IMR-90 (cell line): ENCODE measurements around the gene PHLDB1. TPM values are rescaled to one million over a fixed set of nuclear protein-coding genes. Genes with fewer than 3 reads are reported as not detected.

Experiments
- ATAC-seq: fragments of 200-7000 bp; cut with Tn5 transposase; 2 replicates; pipeline ENCODE4 v1.9.1; 2020; ENCODE audit warnings: low read depth, mild to moderate bottlenecking, moderate library complexity
- BruUV-seq: library from RNA; stranded (reverse); fragments of 400-500 nt; replicated peaks from 2 replicates; lab custom pipeline; 2021; lab: Mats Ljungman, UMichigan
- CTCF ChIA-PET: fragments of 300-600 bp; formaldehyde crosslinking; extraction: SDS; loops from one replicate; lab custom pipeline; 2021; ENCODE audit warnings: antibody characterized with exemption; lab: Yijun Ruan, JAX
- POLR2A ChIA-PET: fragments of 300-600 bp; sonication (Branson Sonifier 250); formaldehyde crosslinking; loops from one replicate; lab custom pipeline; 2022; ENCODE audit warnings: antibody characterized with exemption; ENCODE audit not compliant: unreplicated experiment; lab: Charles Lee
- DNase-seq: peaks from one replicate; pipeline ENCODE4 v3.0.0; 2013
- H2AFZ ChIP-seq: replicated peaks from 2 replicates; pipeline ENCODE3; 2013; ENCODE audit warnings: low read length, mild to moderate bottlenecking; ENCODE audit not compliant: poor library complexity
- H2AK5ac ChIP-seq: 2 replicates; pipeline ENCODE4 v1.6.1; 2013; ENCODE audit warnings: low read depth, low read length, inconsistent platforms
- H2AK9ac ChIP-seq: replicated peaks from 2 replicates; pipeline ENCODE3; 2013; ENCODE audit warnings: mild to moderate bottlenecking, low read depth, low read length, moderate library complexity; ENCODE audit not compliant: poor library complexity
- H2BK120ac ChIP-seq: 2 replicates; pipeline ENCODE4 v1.6.1; 2013; ENCODE audit warnings: low read depth, low read length, inconsistent platforms
- H2BK15ac ChIP-seq: 3 replicates; pipeline ENCODE4 v1.6.1; 2013; ENCODE audit warnings: low read depth, low read length, inconsistent platforms
- H2BK20ac ChIP-seq: 2 replicates; pipeline ENCODE4 v1.6.1; 2013; ENCODE audit warnings: low read depth, mild to moderate bottlenecking, inconsistent platforms, low read length, moderate library complexity
- H2BK5ac ChIP-seq: 2 replicates; pipeline ENCODE4 v1.6.1; 2013; ENCODE audit warnings: mild to moderate bottlenecking, low read depth, low read length, inconsistent platforms; ENCODE audit not compliant: poor library complexity, severe bottlenecking
- H3K14ac ChIP-seq: replicated peaks from 2 replicates; pipeline ENCODE4 v1.6.1; 2013; ENCODE audit warnings: low read depth, low read length, inconsistent platforms
- H3K18ac ChIP-seq: 2 replicates; pipeline ENCODE4 v1.6.1; 2013; ENCODE audit warnings: low read depth, low read length, control low read depth
- H3K23ac ChIP-seq: 2 replicates; pipeline ENCODE4 v1.6.1; 2013; ENCODE audit warnings: low read depth, low read length, inconsistent platforms
- H3K27ac ChIP-seq: 2 replicates; pipeline ENCODE4 v1.5.1; 2013; ENCODE audit warnings: mild to moderate bottlenecking, control low read depth, low read length; ENCODE audit not compliant: insufficient read depth
- H3K27me3 ChIP-seq: 2 replicates; pipeline ENCODE4 v1.6.1; 2013; ENCODE audit warnings: low read length; ENCODE audit not compliant: control insufficient read depth, insufficient read depth
- H3K36me3 ChIP-seq: 2 replicates; pipeline ENCODE4 v1.6.1; 2013; ENCODE audit warnings: low read length, mixed read lengths; ENCODE audit not compliant: control insufficient read depth, insufficient read depth
- H3K4ac ChIP-seq: 2 replicates; pipeline ENCODE4 v1.6.1; 2013; ENCODE audit warnings: low read depth, low read length, inconsistent platforms
- H3K4me1 ChIP-seq: 2 replicates; pipeline ENCODE4 v1.6.1; 2013; ENCODE audit warnings: low read length, mixed read lengths; ENCODE audit not compliant: control insufficient read depth, insufficient read depth
- H3K4me2 ChIP-seq: 2 replicates; pipeline ENCODE4 v1.6.1; 2013; ENCODE audit warnings: low read depth, mild to moderate bottlenecking, control low read depth, low read length, moderate library complexity
- H3K4me3 ChIP-seq: 2 replicates; pipeline ENCODE4 v1.5.1; 2013; ENCODE audit warnings: low read depth, mild to moderate bottlenecking, control low read depth, low read length, moderate library complexity; ENCODE audit not compliant: insufficient read depth
- H3K56ac ChIP-seq: 2 replicates; pipeline ENCODE4 v1.6.1; 2013; ENCODE audit warnings: low read length, inconsistent platforms; ENCODE audit not compliant: insufficient read depth; ENCODE audit errors: extremely low read depth
- H3K79me1 ChIP-seq, 2 experiments: 2 replicates each; pipeline ENCODE4 v1.6.1; 2013; ENCODE audit warnings: low read length in 2 of 2, inconsistent platforms in 1 of 2, low read depth in 1 of 2
- H3K9ac ChIP-seq: 2 replicates; pipeline ENCODE4 v1.6.1; 2013; ENCODE audit warnings: low read depth, low read length, control low read depth
- H3K9me1 ChIP-seq: 2 replicates; pipeline ENCODE4 v1.6.1; 2013; ENCODE audit warnings: low read length, inconsistent platforms; ENCODE audit not compliant: insufficient read depth
- H3K9me3 ChIP-seq: 2 replicates; pipeline ENCODE4 v1.6.1; 2013; ENCODE audit warnings: low read length; ENCODE audit not compliant: control insufficient read depth, insufficient read depth
- H4K20me1 ChIP-seq: 2 replicates; pipeline ENCODE4 v1.6.1; 2013; ENCODE audit warnings: low read length, inconsistent platforms; ENCODE audit not compliant: insufficient read depth
- H4K5ac ChIP-seq: 2 replicates; pipeline ENCODE4 v1.6.1; 2013; ENCODE audit warnings: mild to moderate bottlenecking, low read depth, low read length, control low read depth
- H4K8ac ChIP-seq, 2 experiments: 2 replicates each; pipeline ENCODE4 v1.6.1; 2013; ENCODE audit warnings: low read depth in 2 of 2, low read length in 2 of 2, control low read depth in 1 of 2, inconsistent platforms in 1 of 2
- H4K91ac ChIP-seq: 2 replicates; pipeline ENCODE4 v1.6.1; 2013; ENCODE audit warnings: low read depth, low read length, inconsistent platforms; ENCODE audit not compliant: insufficient read depth
- BHLHE40 ChIP-seq: fragments of 150-350 bp; IDR thresholded peaks from 2 replicates; pipeline ENCODE4 v1.6.1; 2016; ENCODE audit warnings: mild to moderate bottlenecking, low read depth, low read length
- CEBPB ChIP-seq: IDR thresholded peaks from 2 replicates; pipeline ENCODE4 v1.6.1; 2012; ENCODE audit warnings: low read depth, low read length, improper control_type of control experiment
- CHD1 ChIP-seq: IDR thresholded peaks from 2 replicates; pipeline ENCODE4 v1.6.1; 2012; ENCODE audit warnings: low read depth, low read length, improper control_type of control experiment
- CTCF ChIP-seq: conservative IDR thresholded peaks from 2 replicates; pipeline ENCODE4 v1.5.1; 2012; ENCODE audit warnings: mild to moderate bottlenecking, low read depth, low read length, improper control_type of control experiment
- MAZ ChIP-seq: IDR thresholded peaks from 2 replicates; pipeline ENCODE4 v1.6.1; 2012; ENCODE audit warnings: low read depth, mild to moderate bottlenecking, low read length, improper control_type of control experiment, moderate library complexity, borderline replicate concordance
- RAD21 ChIP-seq: IDR thresholded peaks from 2 replicates; pipeline ENCODE4 v1.6.1; 2012; ENCODE audit warnings: low read length, improper control_type of control experiment
- RFX5 ChIP-seq: IDR thresholded peaks from 2 replicates; pipeline ENCODE4 v1.8.0; 2012; ENCODE audit warnings: low read depth, mild to moderate bottlenecking, low read length, moderate library complexity
- SMC3 ChIP-seq: fragments of 150-350 bp; IDR thresholded peaks from 2 replicates; pipeline ENCODE4 v1.6.1; 2016; ENCODE audit warnings: low read depth, mild to moderate bottlenecking, antibody characterized with exemption, low read length, moderate library complexity
- USF2 ChIP-seq: fragments of 150-350 bp; IDR thresholded peaks from 2 replicates; pipeline ENCODE4 v1.6.1; 2017; ENCODE audit warnings: mild to moderate bottlenecking, antibody characterized with exemption, low read length, low read depth
- WGBS, 2 experiments: methylation state at CpG; one replicate each; pipeline versions ENCODE4 v1.1.5 to v1.1.7; 2013; ENCODE audit warnings: missing lambda C conversion rate in 2 of 2; ENCODE audit not compliant: insufficient read length in 1 of 2; ENCODE audit errors: extremely low coverage in 2 of 2; 5-methylcytosine and 5-hydroxymethylcytosine counted together
- dilution Hi-C: fragments of 300-500 bp; cut with HindIII; formaldehyde crosslinking; loops from one replicate; pipeline ENCODE4 v1.14.3; 2018; ENCODE audit warnings: low sequenced_read_pairs; ENCODE audit not compliant: unreplicated experiment
- in situ Hi-C: fragments of 300-500 bp; cut with MboI; formaldehyde crosslinking; loops from 3 replicates; pipeline ENCODE4 v1.14.3; 2019; ENCODE audit warnings: low sequenced_read_pairs, inconsistent platforms, mixed read lengths
- intact Hi-C: fragments of 100-400 bp; cut with micrococcal nuclease; formaldehyde crosslinking; loops from 2 replicates; pipeline ENCODE4 v1.10.0; 2022
- polyA plus RNA-seq, 3 experiments: library from polyadenylated mRNA; depleted of rRNA; stranded (reverse); fragments of >200 nt; gene quantifications; 2 replicates each; pipeline ENCODE4 v1.2.3, GENCODE V29; 2012; ENCODE audit warnings: low replicate concordance in 1 of 3
- total RNA-seq: library from RNA; depleted of rRNA; stranded (reverse); fragments of >200 nt; gene quantifications from 2 replicates; pipeline ENCODE4 v1.2.3, GENCODE V29; 2012

Gene PHLDB1
- total and polyA plus RNA-seq, 2 of the 4 experiments (the other 2 are of a cell fraction) = 40.0 to 90.4 TPM

GRCh38 chr11:118602331-118602730 is 5.1 kb upstream of the PHLDB1 start:
- H3K9ac ChIP-seq = no peak overlapping the region
- intact Hi-C loops = no loop called here
- no peak for TF ChIP-seq CEBPB
- no peak for TF ChIP-seq USF2
- no peak for TF ChIP-seq MAZ
- no peak for TF ChIP-seq BHLHE40
- TF ChIP-seq CHD1 = no peak
- no peak for TF ChIP-seq SMC3
- no peak for TF ChIP-seq RAD21
- TF ChIP-seq CTCF = no peak
- no peak for TF ChIP-seq RFX5

More at GRCh38 chr11:118602331-118602730, 5.1 kb upstream of the PHLDB1 start:
- H4K91ac ChIP-seq = no peak overlapping the region
- dilution Hi-C loops (no loop called here), in situ Hi-C loops (no loop called here)
- POLR2A ChIA-PET = no interaction called here
- peaks cover 9% of the 10 kb centered on the region for H4K20me1 ChIP-seq
- no peak overlapping the region for H2BK5ac ChIP-seq
- CTCF ChIA-PET = no interaction called here
- H2AFZ ChIP-seq = no peak overlapping the region
- H3K14ac ChIP-seq = no peak overlapping the region
- no peaks in the 10 kb centered on the region for H3K27me3 ChIP-seq
- H3K4ac ChIP-seq = no peak overlapping the region
- DNase-seq (no peak), ATAC-seq (no peak)
- no peak overlapping the region for H3K27ac ChIP-seq
- no TSS peak for BruUV-seq
- no peak overlapping the region for H2BK20ac ChIP-seq
- no peak overlapping the region for H2AK5ac ChIP-seq
- no peak overlapping the region for H4K8ac ChIP-seq
- no peak overlapping the region for H3K4me2 ChIP-seq
- no peak overlapping the region for H3K18ac ChIP-seq
- peaks cover 34% of the 10 kb centered on the region for H3K36me3 ChIP-seq
- no peak overlapping the region for H4K5ac ChIP-seq
- no CpG with 5 or more reads among the region's 3 CpGs for whole genome bisulfite sequencing, 2 experiments
- no peak overlapping the region for H3K23ac ChIP-seq
- H3K4me3 ChIP-seq = no peak overlapping the region
- H3K56ac ChIP-seq = no peak overlapping the region
- H3K9me3 ChIP-seq = no peaks in the 10 kb centered on the region
- no peak overlapping the region for H2BK120ac ChIP-seq
- no peak overlapping the region for H2BK15ac ChIP-seq
- H2AK9ac ChIP-seq = no peak overlapping the region
- H3K79me1 ChIP-seq = peaks cover 14 to 44% of the 10 kb centered on the region in 2 experiments; a peak in 3 of 4 replicates
- peaks cover 23% of the 10 kb centered on the region for H3K4me1 ChIP-seq
- H3K9me1 ChIP-seq = peaks cover 17% of the 10 kb centered on the region
